ENCODE results near the gene ANAPC16.
A peak's percentile ranks its signal among the peaks of the same experiment; 100 is the strongest.
"Not testable (repeated sequence)": the region's sequence is repeated elsewhere in the genome, so short reads cannot be mapped to it uniquely, and the experiment has no call there.

Gene ANAPC16

GRCh38 chr10:72218325-72218724, 2.5 kb downstream of the ANAPC16 start:
- DNase-seq = no peak

GRCh38 chr10:72218726-72219125, 2.9 kb downstream of the ANAPC16 start:
- DNase-seq = no peak

- no peak for DNase-seq
Observed at GRCh38 chr10:72219235-72219814, 3.5 kb downstream of the ANAPC16 start.

- DNase-seq = no peak
Observed at GRCh38 chr10:72220637-72221036, 4.8 kb downstream of the ANAPC16 start.

- no peak for DNase-seq
Observed at GRCh38 chr10:72221278-72221677, 5.5 kb downstream of the ANAPC16 start.

GRCh38 chr10:72223743-72224101, 7.9 kb downstream of the ANAPC16 start:
- no peak for DNase-seq

- not testable (repeated sequence) for DNase-seq
Observed at GRCh38 chr10:72224191-72224590, 8.4 kb downstream of the ANAPC16 start.

GRCh38 chr10:72226418-72227027, 10.7 kb downstream of the ANAPC16 start:
- DNase-seq = no peak

GRCh38 chr10:72227826-72228225, 12.0 kb downstream of the ANAPC16 start:
- DNase-seq = no peak

- DNase-seq = peak; percentile 1 to 93 (median 70)
Observed at GRCh38 chr10:72228318-72228751, 12.5 kb downstream of the ANAPC16 start.

GRCh38 chr10:72229261-72230251, 13.7 kb downstream of the ANAPC16 start:
- DNase-seq = peak; percentile 38 to 86 (median 59)

- DNase-seq = no peak
Observed at GRCh38 chr10:72233621-72234020, 17.8 kb downstream of the ANAPC16 start.

- peak in 1 of 3 experiments; percentile 11 for DNase-seq
Observed at GRCh38 chr10:72234560-72235095, 18.8 kb downstream of the ANAPC16 start.

GRCh38 chr10:72235544-72236279, 19.9 kb downstream of the ANAPC16 start:
- DNase-seq = no peak

GRCh38 chr10:72238392-72239175, 22.8 kb downstream of the ANAPC16 start:
- DNase-seq = no peak

- no peak for DNase-seq
Observed at GRCh38 chr10:72239409-72239808, 23.6 kb downstream of the ANAPC16 start.

- DNase-seq = no peak
Observed at GRCh38 chr10:72240371-72240770, 24.6 kb downstream of the ANAPC16 start.

GRCh38 chr10:72241691-72242252, 26.0 kb downstream of the ANAPC16 start:
- DNase-seq = no peak

GRCh38 chr10:72242675-72243074, 26.9 kb downstream of the ANAPC16 start:
- no peak for DNase-seq

GRCh38 chr10:72243822-72244437, 28.1 kb downstream of the ANAPC16 start:
- DNase-seq = peak in 2 of 3 experiments; percentile 18 to 24

- no peak for DNase-seq
Observed at GRCh38 chr10:72244573-72245038, 28.8 kb downstream of the ANAPC16 start.

Measured in NCI-H1417 (cell line).